A549 treated with dexamethasone at 1 μM for 4 hours (cell line): ENCODE measurements around the gene ZNF280A. TPM values are rescaled to one million over a fixed set of nuclear protein-coding genes. Genes with fewer than 3 reads are reported as not detected.

ENCODE experiments used
- total RNA-seq: library from RNA; stranded (reverse); fragments of 200-300 nt; extraction: Qiagen RNA extraction; gene quantifications from 5 replicates; pipeline ENCODE4 v1.2.3, GENCODE V29; 2022

The ZNF280A gene, protein sequence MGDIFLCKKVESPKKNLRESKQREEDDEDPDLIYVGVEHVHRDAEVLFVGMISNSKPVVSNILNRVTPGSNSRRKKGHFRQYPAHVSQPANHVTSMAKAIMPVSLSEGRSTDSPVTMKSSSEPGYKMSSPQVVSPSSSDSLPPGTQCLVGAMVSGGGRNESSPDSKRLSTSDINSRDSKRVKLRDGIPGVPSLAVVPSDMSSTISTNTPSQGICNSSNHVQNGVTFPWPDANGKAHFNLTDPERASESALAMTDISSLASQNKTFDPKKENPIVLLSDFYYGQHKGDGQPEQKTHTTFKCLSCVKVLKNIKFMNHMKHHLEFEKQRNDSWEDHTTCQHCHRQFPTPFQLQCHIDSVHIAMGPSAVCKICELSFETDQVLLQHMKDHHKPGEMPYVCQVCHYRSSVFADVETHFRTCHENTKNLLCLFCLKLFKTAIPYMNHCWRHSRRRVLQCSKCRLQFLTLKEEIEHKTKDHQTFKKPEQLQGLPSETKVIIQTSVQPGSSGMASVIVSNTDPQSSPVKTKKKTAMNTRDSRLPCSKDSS
- total RNA-seq = 2.6 to 3.5 TPM (median 3.4 TPM) in 5 replicates

DNA sequence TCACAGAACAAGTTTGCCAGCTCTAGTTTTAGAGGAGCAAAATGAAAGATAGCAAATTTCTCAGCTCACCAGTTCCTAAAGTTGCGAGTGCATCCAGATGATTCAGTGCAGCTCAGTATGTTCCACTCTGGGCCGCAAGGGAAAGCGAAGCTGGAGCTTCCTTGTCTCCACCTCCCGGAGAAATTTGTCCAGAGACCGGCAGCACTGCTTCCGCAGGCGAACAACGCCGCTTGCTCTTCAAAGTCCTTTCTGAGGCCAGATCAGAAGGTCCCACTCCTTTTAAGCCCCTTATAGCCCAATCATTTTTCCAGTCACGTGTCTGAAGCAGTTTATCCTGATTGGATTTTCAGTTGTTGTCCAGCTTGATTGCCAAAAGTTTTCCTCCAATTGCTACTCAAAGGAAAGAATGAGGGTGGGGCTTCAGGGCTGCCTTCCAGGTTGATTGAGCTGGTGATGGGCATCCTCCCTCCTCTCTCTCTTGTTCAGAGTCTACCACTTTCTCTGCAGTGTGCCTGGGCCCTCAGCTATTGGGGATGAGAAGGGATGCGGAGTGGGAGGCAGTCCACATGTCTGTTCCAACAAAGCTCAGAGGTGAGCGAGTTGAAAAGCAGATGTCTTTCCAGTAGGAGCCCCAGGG lies at the start of gene ZNF280A:
ZNF280A (minus strand) TSS at position 251 of the 637 bp plus-strand sequence. CDS start 4,640 bp downstream, outside the sequence.

DNA sequence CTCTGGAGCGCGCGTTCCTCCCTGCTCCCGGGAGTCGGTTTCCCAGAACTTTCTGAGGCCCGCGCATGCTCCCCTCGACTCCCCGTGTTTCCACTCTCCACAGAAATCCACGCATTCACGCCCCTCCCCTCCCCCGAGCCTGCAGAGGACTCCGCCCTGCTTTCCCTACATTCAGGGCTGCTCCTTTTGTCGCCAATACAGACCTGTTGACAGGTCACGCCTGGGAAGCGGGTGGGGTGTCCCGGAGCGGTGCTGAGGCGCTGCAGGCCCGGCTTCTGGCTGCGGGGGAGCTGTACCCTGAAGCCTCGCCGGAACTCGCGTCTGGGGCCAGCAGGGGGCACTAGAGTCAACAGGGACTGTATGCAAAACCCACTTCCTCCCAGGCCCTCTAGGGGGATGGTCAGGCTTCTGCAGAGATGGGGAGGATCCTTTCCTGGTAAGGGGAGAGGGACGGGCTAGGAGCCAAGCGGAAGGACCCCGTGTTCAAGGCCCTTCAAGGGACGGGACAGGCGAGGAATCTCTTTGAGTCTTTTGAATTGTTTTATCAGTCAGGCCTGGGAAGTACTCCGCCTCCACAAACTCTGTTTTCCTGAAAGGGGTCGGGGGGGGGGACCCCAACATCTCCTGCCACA lies 39.0 kb upstream of the ZNF280A start, which contains the start of gene PRAME:
PRAME (minus strand) TSS at position 294 of the 632 bp plus-strand sequence. CDS start 2,433 bp downstream, outside the sequence.

DNA sequence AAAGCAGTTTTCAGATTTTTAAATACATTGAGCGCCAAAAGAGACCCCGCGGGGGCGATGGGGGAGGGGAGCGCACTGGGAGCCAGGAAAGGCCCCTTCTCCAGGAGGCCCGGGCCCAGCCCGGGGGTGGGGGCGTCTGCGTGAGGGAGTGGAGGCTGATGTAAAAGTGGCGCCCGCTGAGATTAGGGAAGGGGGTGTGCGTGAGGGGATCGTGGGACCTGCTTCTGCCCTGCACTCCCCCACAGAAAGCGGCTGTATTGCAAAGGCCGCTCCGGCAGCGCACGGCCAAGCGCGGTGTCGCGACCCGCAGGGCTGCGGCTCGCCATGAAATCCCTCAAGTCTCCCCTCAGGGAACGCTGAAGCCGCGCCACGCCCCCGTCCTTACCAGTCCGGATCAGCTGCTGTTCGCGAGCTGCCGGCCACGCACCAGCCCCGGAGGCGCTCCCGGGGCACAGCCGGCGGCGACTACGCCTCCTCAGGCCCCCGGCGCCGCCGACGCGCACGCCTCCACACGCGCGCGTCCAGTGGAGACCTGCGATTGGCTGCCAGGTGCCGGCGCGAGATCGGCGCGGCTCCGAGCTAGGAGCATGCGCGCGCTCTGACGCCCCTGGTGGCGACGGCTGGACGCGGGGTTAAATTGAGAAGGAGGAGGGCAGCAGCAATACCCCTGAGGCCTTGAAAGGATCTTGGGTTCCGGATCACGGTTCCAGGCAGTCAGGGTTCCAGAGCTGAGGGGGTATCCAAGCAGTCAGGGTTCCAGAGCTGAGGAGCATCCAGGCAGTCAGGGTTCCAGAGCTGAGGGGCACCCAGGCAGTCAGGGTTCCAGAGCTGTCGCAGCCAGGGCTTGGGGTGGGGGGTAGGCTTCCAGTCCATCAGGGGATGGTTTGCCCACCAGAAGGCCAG lies 11.5 kb downstream of the ZNF280A start, which contains the start of gene ZNF280B:
ZNF280B (minus strand) TSS at position 469 of the 903 bp plus-strand sequence. CDS start 19,344 bp downstream, outside the sequence.

Other genes starting within 250 kb of the ZNF280A start
- 1.4 to 1.9 TPM (median 1.7 TPM) in 5 replicates for gene ZNF280B, start 11.5 kb downstream of the ZNF280A start, total RNA-seq
- gene PRAME, start 39.0 kb upstream of the ZNF280A start, total RNA-seq = 89.7 to 106 TPM (median 101 TPM) in 5 replicates
- gene GGTLC2, start 124.3 kb upstream of the ZNF280A start, total RNA-seq = not detected in 5 replicates